B cell (primary cell): ENCODE results near the gene DYRK1A. TPM values are rescaled to one million over a fixed set of nuclear protein-coding genes. Genes with fewer than 3 reads are reported as not detected.

Experiments
- ATAC-seq: fragments of 200-7000 bp; cut with Tn5 transposase; one replicate; pipeline ENCODE4 v1.10.0; 2021; ENCODE audit warnings: low read depth, mild to moderate bottlenecking, moderate number of reproducible peaks, moderate library complexity
- CTCF ChIA-PET: fragments of 350-600 bp; sonication (Branson Sonifier 250); formaldehyde crosslinking; loops from one replicate; lab custom pipeline; 2021; ENCODE audit warnings: antibody characterized with exemption, inconsistent platforms; lab: Charles Lee
- POLR2A ChIA-PET: fragments of 350-600 bp; sonication (Branson Sonifier 250); formaldehyde crosslinking; loops from one replicate; lab custom pipeline; 2021; ENCODE audit warnings: antibody characterized with exemption; lab: Charles Lee
- DNase-seq: peaks from one replicate; pipeline ENCODE4 v3.0.0; 2013
- H2AFZ ChIP-seq: 2 replicates; pipeline ENCODE4 v1.6.1; 2012; ENCODE audit warnings: mild to moderate bottlenecking, low read depth, low read length; ENCODE audit not compliant: insufficient read depth, poor library complexity, severe bottlenecking
- H3K27ac ChIP-seq, 2 donors: 1 replicate in 1 of 2; 2 replicates in 1 of 2; pipeline ENCODE4 v1.5.1; 2012 to 2013; ENCODE audit warnings: low read length in 2 of 2, mild to moderate bottlenecking in 2 of 2, moderate library complexity in 1 of 2
- H3K27me3 ChIP-seq, 4 experiments: fragments of 200-600 bp in 1 of 4; sonication (generic) in 1 of 4; replicated peaks in 1 of 4; 1 replicate in 2 of 4; 2 replicates in 2 of 4; pipeline versions ENCODE4 v1.6.1 to v1.7.0; 2013 to 2016; ENCODE audit warnings: low read length in 3 of 4, mild to moderate bottlenecking in 2 of 4, mixed read lengths in 1 of 4, moderate library complexity in 1 of 4; ENCODE audit not compliant: insufficient read depth in 4 of 4, control insufficient read depth in 3 of 4; ENCODE audit errors: control extremely low read depth in 1 of 4
- H3K36me3 ChIP-seq, 2 experiments: replicated peaks in 1 of 2; 1 replicate in 1 of 2; 2 replicates in 1 of 2; pipeline versions ENCODE4 v1.6.1 to v1.7.1; 2013; ENCODE audit warnings: low read length in 1 of 2; ENCODE audit not compliant: insufficient read depth in 2 of 2, control insufficient read depth in 1 of 2; ENCODE audit errors: control extremely low read depth in 1 of 2, extremely low read depth in 1 of 2
- H3K4me1 ChIP-seq, 2 donors: fragments of 200-600 bp in 1 of 2; sonication (generic) in 1 of 2; 1 replicate in 1 of 2; 2 replicates in 1 of 2; pipeline versions ENCODE4 v1.5.1 to v1.6.1; 2013 to 2017; ENCODE audit warnings: low read length in 2 of 2; ENCODE audit not compliant: control insufficient read depth in 2 of 2, insufficient read depth in 2 of 2
- H3K4me2 ChIP-seq: replicated peaks from 2 replicates; pipeline ENCODE3; 2012; ENCODE audit warnings: mild to moderate bottlenecking, low read depth, low read length; ENCODE audit not compliant: poor library complexity, severe bottlenecking
- H3K4me3 ChIP-seq, 5 experiments: fragments of 200-600 bp in 1 of 5; sonication (generic) in 1 of 5; 1 replicate in 3 of 5; 2 replicates in 2 of 5; pipeline versions ENCODE4 v1.5.1 to v1.7.0; 2011 to 2016; ENCODE audit warnings: low read length in 4 of 5, mild to moderate bottlenecking in 4 of 5, low read depth in 2 of 5, control low read depth in 1 of 5, moderate library complexity in 1 of 5; ENCODE audit not compliant: insufficient read depth in 1 of 5; ENCODE audit errors: control extremely low read depth in 1 of 5, extremely low read depth in 1 of 5
- H3K79me2 ChIP-seq: fragments of 200-600 bp; sonication (generic); one replicate; pipeline ENCODE4 v1.6.0; 2016; ENCODE audit warnings: low read length; ENCODE audit not compliant: control insufficient read depth, insufficient read depth
- H3K9ac ChIP-seq: fragments of 200-600 bp; sonication (generic); 2 replicates; pipeline ENCODE4 v1.6.1; 2017; ENCODE audit warnings: mild to moderate bottlenecking, low read length, moderate library complexity
- H3K9me3 ChIP-seq, 3 donors: one replicate each; pipeline versions ENCODE4 v1.6.1 to v1.7.1; 2013; ENCODE audit warnings: low read length in 2 of 3; ENCODE audit not compliant: control insufficient read depth in 2 of 3, insufficient read depth in 1 of 3; ENCODE audit errors: control extremely low read depth in 1 of 3
- H4K20me1 ChIP-seq: 2 replicates; pipeline ENCODE4 v1.6.0; 2012; ENCODE audit warnings: mild to moderate bottlenecking, low read length; ENCODE audit not compliant: insufficient read depth, control insufficient read depth, poor library complexity, severe bottlenecking
- H3K27ac Mint-ChIP-seq: one replicate; pipeline ENCODE4 v1.8.0; 2021; ENCODE audit warnings: mixed read lengths
- H3K27me3 Mint-ChIP-seq: one replicate; pipeline ENCODE4 v1.8.0; 2021; ENCODE audit warnings: mixed read lengths
- H3K4me1 Mint-ChIP-seq: one replicate; pipeline ENCODE4 v1.8.0; 2021; ENCODE audit warnings: mixed read lengths
- H3K4me3 Mint-ChIP-seq: one replicate; pipeline ENCODE4 v1.8.0; 2021; ENCODE audit warnings: mixed read lengths
- H3K9me3 Mint-ChIP-seq: one replicate; pipeline ENCODE4 v1.8.0; 2022; ENCODE audit warnings: mixed read lengths; ENCODE audit not compliant: insufficient read depth
- CTCF ChIP-seq: fragments of 200-600 bp; IDR thresholded peaks from one replicate; pipeline ENCODE4 v1.8.0; 2022; ENCODE audit warnings: antibody characterized with exemption, mild to moderate bottlenecking
- EZH2 ChIP-seq: IDR thresholded peaks from 2 replicates; pipeline ENCODE4 v1.6.1; 2012; ENCODE audit warnings: borderline replicate concordance, low read depth, mild to moderate bottlenecking, moderate library complexity, low read length; ENCODE audit not compliant: insufficient read depth, poor library complexity, severe bottlenecking
- WGBS: methylation state at CpG from one replicate; pipeline ENCODE4 v1.1.5; 2013; ENCODE audit warnings: missing lambda C conversion rate; ENCODE audit not compliant: insufficient coverage; 5-methylcytosine and 5-hydroxymethylcytosine counted together
- intact Hi-C: fragments of 100-400 bp; cut with micrococcal nuclease; formaldehyde crosslinking; loops from one replicate; pipeline ENCODE4 v1.10.0; 2022
- polyA plus RNA-seq: library from polyadenylated mRNA; depleted of rRNA; stranded (reverse); fragments of >200 nt; gene quantifications from 2 replicates; pipeline ENCODE4 v1.2.3, GENCODE V29; 2012
- total RNA-seq, 2 donors: library from RNA; stranded (reverse); fragments of 120-200 nt in 1 of 2; gene quantifications; 1 replicate in 1 of 2; 2 replicates in 1 of 2; pipeline versions ENCODE4 v1.2.3 to v1.2.4, GENCODE V29; 2013 to 2022

Gene DYRK1A
- total and polyA plus RNA-seq, 2 donors (not counting 1 experiment from before 2014, with no cell fraction given): 46.6 to 147 TPM

- H3K27ac ChIP-seq: peak overlapping the region in 1 of 2 donors; percentile 68
- H3K9ac ChIP-seq: no peak overlapping the region
- peak; percentile 45 for ATAC-seq
- no peaks in the 10 kb centered on the region for H3K27me3 Mint-ChIP-seq
- H3K4me2 ChIP-seq: peak overlapping the region; percentile 36
- H2AFZ ChIP-seq: no peak overlapping the region
- H3K27me3 ChIP-seq: no peaks in the 10 kb centered on the region
- peaks cover 81% of the 10 kb centered on the region for H3K4me1 Mint-ChIP-seq
- H3K4me3 Mint-ChIP-seq: peak overlapping the region; percentile 46
- H3K4me1 ChIP-seq: peaks cover 37 to 66% of the 10 kb centered on the region in 2 donors
- ChIA-PET POLR2A (no interaction called here), CTCF (interaction anchor here (0.6 kb wide), 1 partner anchor 19 kb away, joined by 7 read pairs; no protein-coding TSS in a partner anchor)
- H3K36me3 ChIP-seq: peaks cover 0 to 3% of the 10 kb centered on the region in 2 experiments
- WGBS: 0% methylated on average over 1 of the region's 5 CpGs
- peak; percentile 45 for DNase-seq
- no peak for TF ChIP-seq EZH2
- no peak for TF ChIP-seq CTCF
- H3K27ac Mint-ChIP-seq: peak overlapping the region; percentile 66
- peaks cover 78% of the 10 kb centered on the region for H4K20me1 ChIP-seq
- intact Hi-C loops: no loop called here
- H3K9me3 ChIP-seq: no peaks in the 10 kb centered on the region
- H3K4me3 ChIP-seq: no peak overlapping the region
- H3K79me2 ChIP-seq: peaks cover 97% of the 10 kb centered on the region
- H3K9me3 Mint-ChIP-seq: no peaks in the 10 kb centered on the region
Measured at GRCh38 chr21:37413553-37414291, 47.1 kb downstream of the DYRK1A start.
